Measurements from ENCODE around the gene PLAAT3. TPM values are rescaled to one million over a fixed set of nuclear protein-coding genes. Genes with fewer than 3 reads are reported as not detected.

PLAAT3 gene
- total and polyA plus RNA-seq, 2 of the 8 experiments (the other 6 are each of a cell fraction or from before 2014, with no cell fraction given) = 109 to 190 TPM

DNA sequence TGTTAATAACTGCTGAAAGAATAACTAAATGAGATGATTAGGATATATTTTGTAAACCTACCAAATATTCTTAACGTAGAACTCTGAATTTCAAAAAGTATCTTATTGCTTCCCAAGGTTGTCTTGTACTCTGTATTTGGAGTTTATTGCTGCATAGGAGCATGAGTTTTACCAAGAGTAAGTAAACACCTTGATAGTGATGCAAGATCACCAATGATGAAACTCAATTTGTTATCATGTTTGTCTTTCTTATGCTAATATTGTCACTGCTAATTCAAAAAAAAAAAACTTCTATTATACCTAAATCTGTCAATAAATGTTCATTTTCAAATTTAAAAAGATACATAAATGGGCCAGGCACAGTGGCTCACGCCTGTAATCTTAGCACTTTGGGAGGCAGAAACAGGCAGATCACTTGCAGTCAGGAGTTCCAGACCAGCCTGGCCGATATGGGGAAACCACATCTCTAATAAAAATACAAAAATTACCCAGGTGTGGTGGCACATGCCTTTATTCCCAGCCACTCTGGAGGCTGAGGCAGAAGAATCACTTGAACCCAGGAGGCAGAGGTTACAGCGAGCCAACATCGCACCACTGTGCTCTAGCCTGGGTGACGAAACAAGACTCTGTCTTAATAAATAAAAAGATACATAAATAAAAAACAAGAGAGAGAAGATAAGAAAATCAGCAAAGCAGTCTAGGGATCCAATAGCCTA is 27.6 kb downstream of the PLAAT3 start:
- H2BK20ac ChIP-seq (ENCODE audit: low read length) = no peak overlapping the region
- H3K9ac ChIP-seq (replicated peaks in 1 of 4; ENCODE audit: extremely low read depth in 1 of 4, low read depth in 3 of 4, low read length in 3 of 4) = no peak overlapping the region
- ChIA-PET POLR2A (ENCODE audit: partially characterized antibody) (no interaction called here), CTCF (ENCODE audit: partially characterized antibody) (interaction anchor here (0.6 kb wide), 1 partner anchor 9 kb away, joined by 5 read pairs; no protein-coding TSS in a partner anchor)
- H3K79me1 ChIP-seq (ENCODE audit: low read depth, low read length) = no peaks in the 10 kb centered on the region; the same call in 1 of the 2 replicates
- 87% methylated on average over 6 of the region's 6 CpGs; no CpG with 5 or more reads in 1 of the 2 experiments for WGBS, 2 experiments (ENCODE audit: extremely low coverage in 1 of 2, insufficient coverage in 1 of 2, insufficient read length in 1 of 2, insufficient replicate concordance in 2 of 2, low coverage in 1 of 2, low lambda C conversion rate in 2 of 2, missing lambda C conversion rate in 1 of 2)
- no peak overlapping the region for H3K4me2 ChIP-seq (ENCODE audit: insufficient read depth in 1 of 2, low read depth in 2 of 2, low read length in 2 of 2)
- H3K27me3 ChIP-seq (replicated peaks in 1 of 4; ENCODE audit: control insufficient read depth in 3 of 4, extremely low read depth in 1 of 4, insufficient read depth in 3 of 4, low read length in 3 of 4) = no peaks in the 10 kb centered on the region
- H4K5ac ChIP-seq (ENCODE audit: insufficient read length, low read depth, low read length) = no peak overlapping the region
- no peak overlapping the region for H4K91ac ChIP-seq (replicated peaks; ENCODE audit: insufficient read length, low read length)
- no peak overlapping the region for H3K18ac ChIP-seq (ENCODE audit: extremely low read depth, low read length)
- no peak for FAIRE-seq
- H3K36me3 ChIP-seq (ENCODE audit: control insufficient read depth in 2 of 4, insufficient read depth in 4 of 4, low read length in 3 of 4) = peaks cover 9 to 75% (median 31%) of the 10 kb centered on the region in 4 experiments; a peak in 7 of 8 replicates
- H3K23ac ChIP-seq (ENCODE audit: insufficient read length) = no peak overlapping the region
- H3K14ac ChIP-seq (ENCODE audit: insufficient read length) = no peak overlapping the region
- DNase-seq (ENCODE audit: low read depth in 1 of 2, low spot score in 2 of 2) = no peak
- peaks cover 7% of the 10 kb centered on the region in 2 experiments; a peak in 3 of 4 replicates for H3K9me3 ChIP-seq (ENCODE audit: insufficient read depth in 2 of 2, low read depth in 1 of 2, low read length in 1 of 2)
- no peak overlapping the region for H2BK120ac ChIP-seq (replicated peaks; ENCODE audit: low read depth, low read length)
- H3K56ac ChIP-seq (replicated peaks; ENCODE audit: insufficient read length, low read depth, low read length) = no peak overlapping the region
- H2BK5ac ChIP-seq (ENCODE audit: low read depth, low read length) = no peak overlapping the region
- peaks cover 0 to under 1% (median 0%) of the 10 kb centered on the region in 4 experiments; a peak in 1 of 7 replicates for H3K4me1 ChIP-seq (replicated peaks in 1 of 4; ENCODE audit: control insufficient read depth in 3 of 4, insufficient read depth in 4 of 4, low read length in 3 of 4)
- H2AK5ac ChIP-seq (ENCODE audit: low read depth, low read length) = no peak overlapping the region
- 0 out of 2 replicates have a peak, but pooled peaks have one; percentile 6 for TF ChIP-seq CEBPB (IDR thresholded peaks at IDR 0.05; ENCODE audit: low read depth, low read length)
- no peak for TF ChIP-seq RBBP5 (IDR thresholded peaks at IDR 0.05; ENCODE audit: borderline replicate concordance, low read depth, low read length)
- no peak overlapping the region for H3K4me3 ChIP-seq (ENCODE audit: extremely low read depth in 1 of 4, insufficient read depth in 2 of 4, low read depth in 3 of 4, low read length in 4 of 4)
- no peak overlapping the region for H2BK12ac ChIP-seq (ENCODE audit: low read depth, low read length)
- no peaks in the 10 kb centered on the region for H4K20me1 ChIP-seq (replicated peaks in 1 of 2; ENCODE audit: control insufficient read depth in 1 of 2, insufficient read depth in 2 of 2, low read length in 2 of 2)
- H4K8ac ChIP-seq (ENCODE audit: extremely low read depth, insufficient read depth, low read length) = no peak overlapping the region
- H2BK15ac ChIP-seq (ENCODE audit: low read length) = no peak overlapping the region
- H3K27ac ChIP-seq (ENCODE audit: low read depth, low read length) = no peak overlapping the region
- H3K4ac ChIP-seq (replicated peaks; ENCODE audit: insufficient read length, low read depth, low read length) = no peak overlapping the region
- H2AFZ ChIP-seq (ENCODE audit: low read length) = no peak overlapping the region
- no peaks in the 10 kb centered on the region for H3K79me2 ChIP-seq (ENCODE audit: control insufficient read depth in 1 of 2, insufficient read depth in 2 of 2, low read length in 2 of 2)
- no peaks in the 10 kb centered on the region for H3K23me2 ChIP-seq (ENCODE audit: low read depth, low read length)
